ENCODE measurements around the gene PLEKHF1. TPM values are rescaled to one million over a fixed set of nuclear protein-coding genes. Genes with fewer than 3 reads are reported as not detected.

The PLEKHF1 gene
- total RNA-seq, 2 donors from 2014 or later: 32.4 to 86.3 TPM

DNA sequence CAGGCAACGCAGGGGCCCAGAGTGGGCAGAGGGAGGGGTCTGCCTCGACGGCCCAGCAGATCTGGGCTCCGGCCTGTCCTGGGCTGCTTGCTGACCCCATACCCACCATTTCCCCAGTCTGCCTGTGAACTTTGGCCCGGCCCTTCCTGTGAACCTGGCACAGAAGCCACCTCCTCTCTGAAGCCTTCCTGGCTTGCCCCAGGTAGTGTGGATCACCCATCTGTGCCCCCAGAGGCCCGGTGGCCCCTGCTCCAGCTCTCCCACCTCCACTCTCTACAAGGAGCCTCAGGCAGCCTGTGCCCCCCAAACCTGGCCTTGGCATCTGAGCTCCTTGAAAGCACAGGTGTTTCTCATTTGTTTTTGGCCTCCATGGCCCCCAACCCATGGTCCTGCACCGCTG lies 15.7 kb downstream of the PLEKHF1 start:
- TF ChIP-seq, protein P1, sequence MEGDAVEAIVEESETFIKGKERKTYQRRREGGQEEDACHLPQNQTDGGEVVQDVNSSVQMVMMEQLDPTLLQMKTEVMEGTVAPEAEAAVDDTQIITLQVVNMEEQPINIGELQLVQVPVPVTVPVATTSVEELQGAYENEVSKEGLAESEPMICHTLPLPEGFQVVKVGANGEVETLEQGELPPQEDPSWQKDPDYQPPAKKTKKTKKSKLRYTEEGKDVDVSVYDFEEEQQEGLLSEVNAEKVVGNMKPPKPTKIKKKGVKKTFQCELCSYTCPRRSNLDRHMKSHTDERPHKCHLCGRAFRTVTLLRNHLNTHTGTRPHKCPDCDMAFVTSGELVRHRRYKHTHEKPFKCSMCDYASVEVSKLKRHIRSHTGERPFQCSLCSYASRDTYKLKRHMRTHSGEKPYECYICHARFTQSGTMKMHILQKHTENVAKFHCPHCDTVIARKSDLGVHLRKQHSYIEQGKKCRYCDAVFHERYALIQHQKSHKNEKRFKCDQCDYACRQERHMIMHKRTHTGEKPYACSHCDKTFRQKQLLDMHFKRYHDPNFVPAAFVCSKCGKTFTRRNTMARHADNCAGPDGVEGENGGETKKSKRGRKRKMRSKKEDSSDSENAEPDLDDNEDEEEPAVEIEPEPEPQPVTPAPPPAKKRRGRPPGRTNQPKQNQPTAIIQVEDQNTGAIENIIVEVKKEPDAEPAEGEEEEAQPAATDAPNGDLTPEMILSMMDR (IDR thresholded peaks at IDR 0.05): no peak
- DNase-seq (ENCODE audit: low spot score): no peak
- H3K36me3 ChIP-seq: peaks cover 20% of the 10 kb centered on the region
- H3K9me3 ChIP-seq: no peaks in the 10 kb centered on the region
- H3K4me3 ChIP-seq: no peak overlapping the region
- peaks cover 4 to 81% of the 10 kb centered on the region in 2 donors for H3K4me1 ChIP-seq
- H3K27me3 ChIP-seq: no peaks in the 10 kb centered on the region
- H3K27ac ChIP-seq: peak overlapping the region; percentile 94 to 96

DNA sequence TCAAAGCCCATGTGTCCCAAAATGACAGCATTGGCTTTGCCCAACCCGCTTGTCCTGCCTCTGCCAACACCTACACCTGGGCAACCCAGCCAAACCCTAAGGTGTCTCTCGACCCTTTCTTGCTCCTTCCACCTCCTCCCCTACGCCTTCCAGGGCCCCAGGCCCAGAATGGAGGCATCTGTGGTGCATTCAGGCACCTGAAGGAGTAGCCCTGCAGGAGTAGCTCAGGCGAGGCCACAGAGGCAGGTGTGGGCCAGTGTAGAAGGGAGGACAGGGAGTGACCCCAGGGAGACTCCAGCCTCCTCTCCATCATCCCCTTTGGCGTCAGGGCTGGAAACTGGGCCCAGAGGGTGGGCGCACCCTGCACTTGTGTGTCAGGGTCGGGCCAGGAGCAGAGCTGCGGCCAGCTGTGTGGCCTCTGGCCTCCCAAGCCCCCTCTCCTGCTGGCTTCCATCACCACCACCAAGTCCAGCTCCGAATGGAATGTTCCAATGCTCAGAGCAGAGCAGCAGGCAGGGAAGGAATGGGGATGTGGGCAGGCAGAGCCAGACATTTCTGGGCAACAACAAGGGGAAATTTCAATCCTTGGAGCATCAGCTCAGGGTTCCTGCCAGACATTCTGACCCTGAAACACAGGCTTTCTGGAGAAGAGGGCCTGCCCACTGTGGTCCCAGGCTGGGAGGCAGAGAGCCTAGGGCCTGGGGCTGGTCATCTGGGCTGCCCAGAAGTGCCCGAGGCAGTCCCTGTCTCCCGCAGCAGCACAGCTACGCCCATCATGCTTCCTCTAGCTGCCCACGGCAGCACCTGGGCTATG lies 16.4 kb downstream of the PLEKHF1 start:
- Histone ChIP-seq H3K27ac (peak overlapping the region; percentile 94 to 96), H3K9me3 (no peaks in the 10 kb centered on the region), H3K4me1 (peaks cover 4 to 74% of the 10 kb centered on the region in 2 donors), H3K36me3 (peaks cover 13% of the 10 kb centered on the region), H3K27me3 (no peaks in the 10 kb centered on the region), H3K4me3 (no peak overlapping the region)
- no peak for DNase-seq (ENCODE audit: low spot score)
- TF ChIP-seq, protein P1 (IDR thresholded peaks at IDR 0.05): no peak

- Histone ChIP-seq H3K9me3 (no peaks in the 10 kb centered on the region), H3K4me3 (no peak overlapping the region), H3K4me1 (peaks cover 4 to 67% of the 10 kb centered on the region in 2 donors), H3K27me3 (no peaks in the 10 kb centered on the region), H3K27ac (peak overlapping the region; percentile 94 to 96), H3K36me3 (peaks cover 6% of the 10 kb centered on the region)
- no peak for DNase-seq (ENCODE audit: low spot score)
- TF ChIP-seq, protein P1 (IDR thresholded peaks at IDR 0.05): no peak
Observed at GRCh38 chr19:29682236-29682895, 17.1 kb downstream of the PLEKHF1 start.

DNA sequence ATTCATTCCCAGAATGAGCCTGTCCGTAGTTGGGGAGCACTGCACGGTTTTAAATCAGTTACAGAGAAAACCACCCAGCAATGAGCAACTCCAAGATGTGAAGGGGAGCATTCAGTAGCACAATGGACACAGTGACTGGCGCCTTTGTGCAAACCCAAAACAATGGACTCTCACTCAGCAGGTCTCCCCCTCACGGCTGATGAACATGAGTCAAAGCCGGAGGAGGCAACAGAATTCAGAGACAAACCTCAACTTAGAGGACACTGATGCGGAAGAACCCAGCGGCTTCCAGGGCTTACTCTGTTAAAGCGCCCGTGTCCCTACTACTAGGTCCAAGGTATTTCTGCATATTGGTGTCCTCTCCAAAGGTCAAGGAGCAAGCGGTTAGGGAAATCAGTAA lies 17.7 kb downstream of the PLEKHF1 start:
- H3K27me3 ChIP-seq: no peaks in the 10 kb centered on the region
- no peak for DNase-seq (ENCODE audit: low spot score)
- H3K4me3 ChIP-seq: no peak overlapping the region
- peak overlapping the region in 1 of 2 donors; percentile 94 for H3K27ac ChIP-seq
- peaks cover 0 to 60% of the 10 kb centered on the region in 2 donors for H3K4me1 ChIP-seq
- H3K36me3 ChIP-seq: no peaks in the 10 kb centered on the region
- no peaks in the 10 kb centered on the region for H3K9me3 ChIP-seq
- TF ChIP-seq, protein P1 (IDR thresholded peaks at IDR 0.05): no peak

- Histone ChIP-seq H3K27ac (peak overlapping the region in 1 of 2 donors; percentile 10), H3K36me3 (no peaks in the 10 kb centered on the region), H3K4me3 (no peak overlapping the region), H3K27me3 (no peaks in the 10 kb centered on the region), H3K9me3 (peaks cover 0 to 3% of the 10 kb centered on the region in 2 donors), H3K4me1 (peaks cover 0 to 38% of the 10 kb centered on the region in 2 donors)
- TF ChIP-seq, protein P1 (IDR thresholded peaks at IDR 0.05): no peak
- DNase-seq (ENCODE audit: low spot score): no peak
Observed at GRCh38 chr19:29685326-29685725, 20.1 kb downstream of the PLEKHF1 start.
